NK-92 (cell line): ENCODE measurements around the gene SAMD9L.
"Not testable (repeated sequence)": the region's sequence is repeated elsewhere in the genome, so short reads cannot be mapped to it uniquely, and the experiment has no call there.

Source experiments
- DNase-seq: peaks from one replicate; lab custom pipeline; 2025; ENCODE audit not compliant: unreplicated experiment; lab: John Stamatoyannopoulos, UW

SAMD9L gene

GRCh38 chr7:93146472-93147141, 1.6 kb downstream of the SAMD9L start:
- DNase-seq = no peak

DNA sequence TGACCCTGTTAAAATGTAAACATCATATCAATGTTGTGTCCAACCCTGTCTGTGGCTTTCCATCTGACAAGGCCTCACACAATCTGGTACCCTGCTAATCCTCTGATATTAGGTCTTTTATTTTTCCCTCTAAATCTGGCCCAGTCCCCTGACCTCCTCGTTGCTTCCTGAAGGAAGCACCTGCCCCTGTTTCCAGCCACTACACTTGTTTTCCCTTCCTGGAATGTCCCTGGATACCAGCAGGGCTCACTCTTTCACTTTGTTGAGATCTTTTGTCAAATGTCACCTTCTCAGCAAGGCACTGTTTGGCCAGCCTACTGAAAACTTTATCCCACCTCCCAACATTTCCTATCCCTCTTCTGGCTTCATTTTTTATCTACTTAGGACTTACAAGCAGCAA, 2.1 kb downstream of the SAMD9L start:
- no peak for DNase-seq

GRCh38 chr7:93145354-93145753, 2.8 kb downstream of the SAMD9L start:
- DNase-seq = no peak

- no peak for DNase-seq
Measured at GRCh38 chr7:93142127-93142526, 6.1 kb downstream of the SAMD9L start.

- DNase-seq = no peak
Measured at GRCh38 chr7:93140582-93141191, 7.5 kb downstream of the SAMD9L start.

DNA sequence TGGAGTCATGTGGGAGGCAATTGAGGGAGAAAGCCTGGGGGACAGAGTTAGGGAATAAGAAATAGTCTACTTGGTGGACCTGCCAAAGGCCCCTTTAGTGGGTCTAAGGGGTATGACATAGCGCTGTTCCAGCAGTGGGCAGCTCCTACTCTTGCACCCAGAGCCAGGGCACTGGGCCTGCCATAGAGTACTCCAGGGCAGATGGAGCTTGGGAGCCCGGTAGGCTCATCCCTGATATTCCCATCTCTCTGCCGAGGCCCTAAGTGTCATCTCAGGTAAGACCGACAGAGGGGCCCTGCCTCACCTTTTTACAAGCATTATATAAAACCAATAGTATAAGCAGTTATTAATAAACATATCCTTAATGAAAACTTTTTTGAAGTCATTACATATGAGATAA, 9.6 kb downstream of the SAMD9L start:
- no peak for DNase-seq

DNA sequence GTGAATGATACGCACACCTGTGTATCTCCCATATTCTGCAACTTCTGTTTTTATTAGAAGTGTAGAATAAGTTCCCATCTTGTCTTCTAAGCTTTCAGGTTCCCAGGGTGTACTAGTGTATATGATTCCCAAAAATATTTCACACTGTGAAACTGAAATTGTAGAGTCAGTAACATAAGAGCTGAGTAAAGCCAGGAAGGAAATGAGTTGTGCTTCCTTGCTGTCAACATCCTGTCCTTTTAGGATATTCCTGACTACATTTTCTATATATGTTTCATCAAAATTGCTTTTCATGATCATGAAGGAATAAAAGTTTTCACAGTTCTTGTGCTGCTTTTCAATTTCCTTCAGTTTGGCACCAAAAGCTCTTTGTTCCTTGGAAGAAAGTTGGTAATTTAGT, 15.2 kb downstream of the SAMD9L start:
- no peak for DNase-seq

GRCh38 chr7:93132216-93132615, 16.0 kb downstream of the SAMD9L start:
- DNase-seq = no peak

DNA sequence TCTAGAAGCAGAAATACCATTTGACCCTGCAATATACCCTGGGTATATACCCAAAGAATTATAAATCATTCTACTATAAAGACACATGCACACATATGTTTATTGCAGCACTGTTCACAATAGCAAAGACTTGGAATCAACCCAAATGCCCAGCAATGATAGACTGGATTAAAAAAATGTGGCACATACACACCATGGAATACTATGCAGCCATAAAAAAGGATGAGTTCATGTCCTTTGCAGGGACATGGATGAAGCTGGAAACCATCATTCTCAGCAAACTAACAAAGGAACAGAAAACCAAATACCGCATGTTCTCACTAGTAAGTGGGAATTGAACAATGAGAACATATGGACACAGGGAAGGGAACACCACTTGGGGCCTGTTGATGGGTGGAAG, 21.2 kb downstream of the SAMD9L start:
- DNase-seq = not testable (repeated sequence)

DNA sequence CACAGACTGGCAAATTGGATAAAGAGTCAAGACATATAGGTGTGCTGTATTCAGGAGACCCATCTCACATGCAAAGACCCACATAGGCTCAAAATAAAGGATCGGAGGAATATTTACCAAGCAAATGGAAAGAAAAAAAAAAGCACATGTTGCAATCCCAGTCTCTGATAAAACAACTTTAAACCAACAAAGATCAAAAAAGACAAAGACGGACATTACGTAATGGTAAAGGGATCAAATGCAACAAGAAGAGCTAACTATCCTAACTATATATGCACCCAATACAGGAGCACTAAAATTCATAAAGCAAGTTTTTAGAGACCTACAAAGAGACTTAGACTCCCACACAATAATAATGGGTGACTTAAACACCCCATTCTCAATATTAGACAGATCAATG, 24.7 kb downstream of the SAMD9L start:
- DNase-seq = not testable (repeated sequence)

GRCh38 chr7:93120592-93121549, 27.3 kb downstream of the SAMD9L start:
- no peak for DNase-seq

- no peak for DNase-seq
Measured at GRCh38 chr7:93119191-93119905, 28.8 kb downstream of the SAMD9L start.

DNA sequence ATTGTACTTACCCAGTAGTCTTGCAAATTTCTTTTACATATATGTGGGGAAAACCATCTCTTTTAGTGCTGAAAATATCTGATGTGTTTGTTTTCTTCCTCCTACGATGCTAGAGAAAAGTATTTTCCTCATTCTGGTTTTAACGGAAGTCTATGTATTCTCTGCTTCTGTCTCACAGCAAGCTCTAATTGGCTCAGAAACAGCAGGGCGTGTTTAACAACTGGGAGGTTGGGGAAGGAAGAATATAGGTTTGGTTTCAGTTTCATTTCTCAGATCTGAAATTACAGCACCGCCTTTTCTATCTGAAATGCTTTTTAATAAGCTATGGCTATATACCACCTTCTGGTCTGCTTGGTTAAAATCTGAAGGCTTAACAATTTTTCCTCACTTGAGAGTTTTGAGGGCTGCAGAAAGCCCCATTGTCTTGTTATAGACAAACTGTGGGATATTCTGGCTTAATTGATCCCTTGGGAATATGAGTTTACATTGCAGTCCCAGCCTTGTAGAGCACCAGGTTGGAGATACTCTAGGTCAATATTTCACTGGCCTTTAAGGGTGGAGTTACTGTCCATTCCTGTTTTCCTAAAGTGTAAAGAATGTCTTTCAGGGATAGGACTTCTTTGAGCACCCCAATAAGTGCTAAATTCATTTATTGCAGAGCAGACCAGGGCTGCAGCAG, 30.2 kb downstream of the SAMD9L start, which contains the start of gene SAMD9:
Gene SAMD9, minus strand, starts transcription at position 128 of the 679 bp plus-strand sequence. CDS start 11,882 bp downstream, outside the sequence.
- DNase-seq = no peak

GRCh38 chr7:93117327-93117726, 30.9 kb downstream of the SAMD9L start:
- DNase-seq = no peak

- DNase-seq = no peak
Measured at GRCh38 chr7:93115796-93116195, 32.4 kb downstream of the SAMD9L start.

DNA sequence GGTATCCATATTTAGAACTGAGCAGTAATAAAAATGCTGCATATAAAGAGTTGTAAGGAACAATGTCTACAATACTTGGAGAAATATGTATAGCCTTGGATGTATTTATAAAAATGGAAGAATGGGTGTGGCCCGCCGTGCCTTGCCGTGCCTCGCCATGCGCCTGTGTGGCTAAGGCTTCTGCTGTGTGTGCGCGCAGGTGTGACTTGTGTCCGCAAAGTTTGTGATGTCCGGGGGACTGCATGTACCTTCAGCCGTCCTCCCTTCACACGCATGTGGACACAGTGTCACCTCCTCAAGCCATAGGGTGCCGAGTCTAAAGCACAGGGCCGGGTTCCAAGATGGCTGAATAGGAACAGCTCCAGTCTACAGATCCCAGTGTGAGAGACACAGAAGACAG, 40.2 kb downstream of the SAMD9L start:
- DNase-seq = no peak

GRCh38 chr7:93097388-93097787, 50.8 kb downstream of the SAMD9L start:
- no peak for DNase-seq

DNA sequence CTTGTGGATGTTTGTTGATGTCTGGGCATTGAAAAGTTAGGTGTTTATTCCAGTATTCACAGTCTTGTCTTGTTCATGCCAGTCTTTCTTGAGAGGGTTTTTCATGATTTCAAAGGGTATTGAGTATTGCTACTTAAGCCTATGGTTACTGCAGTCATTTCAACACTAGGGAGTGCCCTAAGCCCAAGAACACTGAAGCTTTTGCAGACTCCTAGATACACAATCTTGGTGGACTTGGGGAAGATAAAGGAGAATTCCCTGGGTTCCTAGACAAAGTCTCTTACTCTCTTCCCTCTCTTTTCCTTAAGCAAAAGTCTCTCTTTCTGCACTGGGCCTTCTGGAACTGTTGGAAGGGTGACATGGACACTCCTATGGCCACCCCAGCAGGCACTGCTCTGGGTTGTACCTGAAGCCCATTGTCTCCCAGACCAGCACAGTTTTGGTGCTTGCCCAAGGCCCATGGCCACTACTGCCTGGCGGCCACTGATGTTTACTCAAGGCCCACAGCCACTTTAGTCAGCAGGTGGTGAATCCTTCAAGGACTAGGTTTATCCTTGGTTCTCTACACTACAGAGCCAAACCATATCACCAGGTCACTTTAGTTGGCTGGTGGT, 55.3 kb downstream of the SAMD9L start:
- no peak for DNase-seq
